Measurements from ENCODE around the gene F8.
"Not testable (repeated sequence)": the region's sequence is repeated elsewhere in the genome, so short reads cannot be mapped to it uniquely, and the experiment has no call there.

The F8 gene

DNA sequence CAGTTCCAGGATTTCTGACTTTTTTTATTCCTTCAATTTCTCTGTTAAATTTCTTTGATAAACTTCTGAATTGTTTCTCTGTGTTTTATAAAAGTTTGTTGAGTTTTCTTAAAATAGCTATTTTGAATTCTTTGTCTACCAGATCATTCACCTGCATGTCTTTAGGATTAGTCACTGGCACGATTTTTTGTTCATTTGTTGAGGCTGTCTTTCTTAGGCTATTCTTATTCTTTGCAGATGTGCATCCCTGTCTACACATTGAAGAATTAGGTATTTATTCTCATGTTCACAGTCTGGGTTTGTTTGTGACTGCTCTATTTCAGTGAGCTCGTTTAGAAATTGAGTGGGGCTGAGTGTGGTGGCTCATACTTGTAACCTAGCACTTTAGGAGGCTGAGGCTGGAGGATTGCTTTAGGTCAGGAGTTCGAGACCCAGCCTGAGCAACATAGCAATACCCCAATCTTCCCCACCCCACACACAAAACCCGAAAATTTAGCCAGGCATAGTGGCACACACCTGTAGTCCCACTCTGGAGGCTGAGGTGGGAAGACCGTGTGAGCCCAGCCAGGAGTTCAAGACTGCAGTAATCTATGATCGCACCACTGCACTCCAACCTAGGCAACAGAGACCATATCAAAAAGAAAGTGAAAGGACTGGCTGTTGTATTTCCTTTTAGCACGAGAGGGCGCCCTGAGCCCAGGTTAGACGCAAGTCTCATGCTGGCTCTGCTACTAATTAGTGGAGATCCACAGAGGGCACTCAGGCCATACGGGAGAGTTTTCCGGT, 42.0 kb downstream of the F8 start:
- peak; percentile 54 for DNase-seq

DNA sequence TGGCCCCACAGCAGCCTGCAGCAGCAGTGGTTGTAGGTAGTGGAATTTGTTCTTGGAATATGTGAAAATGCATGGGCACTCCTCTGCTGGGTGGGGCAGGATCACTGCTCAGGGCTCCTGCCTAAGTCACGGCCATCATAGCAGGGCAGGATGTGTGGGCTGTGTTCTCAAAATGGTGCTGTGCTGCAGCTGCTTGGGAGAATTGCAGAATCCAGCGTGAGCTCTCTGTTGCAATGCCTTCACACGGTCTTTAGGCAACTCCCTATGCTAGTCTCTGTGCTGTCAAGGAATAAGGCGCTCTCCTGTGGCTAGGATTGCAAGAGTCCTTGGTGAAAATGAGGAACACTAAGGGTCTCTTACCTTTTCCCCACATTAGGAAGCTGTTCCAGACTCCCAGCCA, 42.9 kb downstream of the F8 start:
- DNase-seq: no peak

DNA sequence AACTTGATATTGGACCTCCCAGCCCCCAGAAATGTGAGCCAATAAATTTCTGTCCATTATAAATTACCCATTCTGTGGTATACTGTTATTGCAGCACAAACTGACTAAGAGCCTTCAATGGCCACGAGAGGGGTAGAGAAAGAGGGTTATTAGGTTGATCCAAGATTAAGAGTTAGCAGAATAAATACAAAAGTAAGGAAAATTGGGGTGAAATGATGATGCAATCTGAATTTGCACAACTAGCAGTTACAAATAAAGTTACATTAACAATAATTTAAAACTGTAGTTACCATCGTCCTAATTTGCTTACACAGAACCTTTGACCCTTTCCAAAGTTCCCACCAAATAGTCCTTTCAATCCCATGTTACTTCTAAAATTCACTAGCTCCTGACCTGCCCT, 54.2 kb downstream of the F8 start:
- DNase-seq: no peak

DNA sequence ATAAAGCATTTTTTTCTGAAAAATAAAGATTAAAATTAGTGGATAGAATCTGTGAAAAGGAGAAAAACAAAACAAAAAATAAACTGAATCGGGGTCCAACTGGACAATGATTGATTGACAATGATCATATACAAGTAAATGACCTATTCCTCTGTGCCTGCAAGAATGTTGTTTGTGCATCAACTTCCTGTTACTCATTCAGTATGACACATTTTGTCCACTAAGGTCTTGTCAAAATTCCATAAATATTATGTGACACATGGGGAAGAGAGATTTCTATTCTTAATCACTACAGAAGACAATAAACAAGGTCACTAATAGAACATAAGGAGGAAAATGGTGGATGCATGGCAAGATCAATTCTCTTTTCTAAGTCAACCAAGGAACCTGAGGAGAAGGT, 54.9 kb downstream of the F8 start:
- DNase-seq: no peak

DNA sequence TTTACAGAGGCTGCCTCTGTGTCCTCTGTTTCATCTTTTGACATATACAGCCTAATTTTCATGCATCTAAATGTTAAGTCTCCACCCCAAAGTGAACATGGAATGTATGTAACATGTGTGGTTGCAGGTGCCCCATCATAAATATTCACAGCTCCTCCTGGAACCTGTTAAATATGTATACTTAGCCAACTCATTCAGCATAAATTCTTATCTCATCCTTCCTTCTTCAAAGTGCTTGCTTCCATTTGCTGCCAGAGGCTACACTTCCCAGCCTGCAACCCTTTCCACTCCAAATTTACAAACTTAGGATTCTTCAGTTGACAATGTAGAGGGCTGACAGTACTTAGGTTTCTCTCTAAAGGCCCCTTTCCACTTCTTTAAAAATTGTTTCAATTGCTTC, 60.6 kb downstream of the F8 start:
- no peak for DNase-seq

DNA sequence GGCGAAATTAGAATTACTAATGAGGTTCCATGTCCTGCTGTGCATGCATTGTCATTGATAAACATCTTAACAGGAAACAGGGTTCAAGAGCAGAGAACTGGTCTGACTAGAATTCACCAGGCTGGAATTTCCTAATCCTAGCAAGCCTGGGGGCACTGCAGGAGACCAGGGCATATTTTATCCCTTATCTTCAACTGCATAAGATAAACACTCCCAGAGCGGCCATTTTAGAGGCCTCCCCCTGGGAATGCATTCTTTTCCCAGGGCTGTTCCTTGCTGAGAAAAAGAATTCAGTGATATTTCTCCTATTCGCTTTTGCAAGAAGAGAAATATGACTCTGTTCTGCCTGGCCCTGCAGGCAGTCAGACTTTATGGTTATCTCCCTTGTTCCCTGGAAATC, 66.7 kb downstream of the F8 start:
- DNase-seq: not testable (repeated sequence)

DNA sequence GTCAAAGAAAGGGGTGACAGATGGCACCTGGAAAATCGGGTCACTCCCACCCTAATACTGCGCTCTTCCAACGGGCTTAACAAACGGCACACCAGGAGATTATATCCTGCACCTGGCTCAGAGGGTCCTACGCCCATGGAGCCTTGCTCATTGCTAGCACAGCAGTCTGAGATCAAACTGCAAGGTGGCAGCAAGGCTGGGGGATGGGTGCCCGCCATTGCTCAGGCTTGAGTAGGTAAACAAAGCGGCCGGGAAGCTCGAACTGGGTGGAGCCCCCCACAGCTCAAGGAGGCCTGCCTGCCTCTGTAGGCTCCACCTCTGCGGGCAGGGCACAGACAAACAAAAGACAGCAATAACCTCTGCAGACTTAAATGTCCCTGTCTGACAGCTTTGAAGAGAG, 83.3 kb downstream of the F8 start:
- not testable (repeated sequence) for DNase-seq

DNA sequence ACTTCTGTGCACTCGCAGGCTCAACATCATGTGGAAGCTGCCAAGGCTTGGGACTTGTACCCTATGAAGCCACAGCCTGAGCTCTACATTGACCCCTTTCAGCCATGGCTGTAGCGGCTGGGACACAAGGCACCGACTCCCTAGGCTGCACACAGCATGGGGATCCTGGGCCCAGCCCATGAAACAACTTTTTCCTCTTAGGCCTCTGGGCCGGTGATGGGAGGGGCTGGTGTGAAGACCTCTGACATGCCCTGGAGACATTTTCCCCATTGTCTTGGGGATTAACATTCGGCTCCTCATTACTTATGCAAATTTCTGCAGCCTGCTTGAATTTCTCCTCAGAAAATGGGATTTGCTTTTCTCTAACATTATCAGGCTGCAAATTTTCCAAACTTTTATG, 97.8 kb downstream of the F8 start:
- DNase-seq: not testable (repeated sequence)

DNA sequence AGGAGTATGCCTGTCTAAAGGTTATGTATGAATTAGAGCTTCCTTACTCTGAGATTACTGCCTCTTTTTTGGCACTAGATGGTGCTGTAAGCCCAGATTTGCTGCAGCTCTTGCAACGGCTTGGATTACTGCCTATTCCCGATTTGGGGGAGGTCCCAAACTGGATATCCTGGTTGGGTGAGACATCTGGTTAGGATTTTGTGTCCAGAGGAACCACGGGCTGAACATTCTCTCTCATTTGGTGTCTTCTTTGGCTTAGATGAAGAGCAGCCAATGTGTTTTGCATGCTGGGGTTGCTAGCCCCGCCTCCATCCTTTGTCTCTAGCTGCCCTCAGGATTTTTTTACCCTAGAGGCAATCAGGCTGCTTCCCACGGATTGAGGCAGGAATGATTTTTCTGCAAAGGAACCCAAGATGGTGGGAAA, 104.5 kb downstream of the F8 start:
- DNase-seq: no peak

DNA sequence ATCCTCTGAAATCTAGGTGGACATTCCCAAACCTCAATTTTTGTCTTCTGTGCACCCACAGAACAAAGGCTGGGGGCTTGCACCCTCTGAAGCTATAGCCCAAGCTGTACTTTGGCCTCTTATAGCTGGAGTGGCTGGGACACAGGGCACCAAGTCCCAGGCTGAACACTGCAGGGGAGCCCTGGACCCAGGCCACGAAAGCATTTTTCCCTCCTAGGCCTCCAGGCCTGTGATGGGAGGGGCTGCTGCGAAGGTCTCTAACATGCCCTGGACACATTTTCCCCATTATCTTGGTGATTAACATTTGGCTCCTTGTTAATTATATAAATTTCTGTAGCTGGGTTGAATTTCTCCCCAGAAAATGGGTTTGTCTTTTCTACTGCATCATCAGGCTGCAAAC, 108.5 kb downstream of the F8 start:
- DNase-seq: no peak

DNA sequence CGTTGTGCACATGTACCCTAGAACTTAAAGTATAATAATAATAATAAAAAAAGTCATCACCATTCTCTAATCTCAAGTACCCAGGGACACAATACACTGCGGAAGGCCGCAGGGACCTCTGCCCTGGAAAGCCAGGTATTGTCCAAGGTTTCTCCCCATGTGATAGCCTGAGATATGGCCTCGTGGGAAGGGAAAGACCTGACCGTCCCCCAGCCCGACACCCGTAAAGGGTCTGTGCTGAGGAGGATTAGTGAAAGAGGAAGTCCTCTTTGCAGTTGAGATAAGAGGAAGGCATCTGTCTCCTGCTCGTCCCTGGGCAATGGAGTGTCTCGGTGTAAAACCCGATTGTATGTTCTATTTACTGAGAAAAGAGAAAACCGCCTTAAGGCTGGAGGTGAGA, 112.0 kb downstream of the F8 start:
- DNase-seq: not testable (repeated sequence)

DNA sequence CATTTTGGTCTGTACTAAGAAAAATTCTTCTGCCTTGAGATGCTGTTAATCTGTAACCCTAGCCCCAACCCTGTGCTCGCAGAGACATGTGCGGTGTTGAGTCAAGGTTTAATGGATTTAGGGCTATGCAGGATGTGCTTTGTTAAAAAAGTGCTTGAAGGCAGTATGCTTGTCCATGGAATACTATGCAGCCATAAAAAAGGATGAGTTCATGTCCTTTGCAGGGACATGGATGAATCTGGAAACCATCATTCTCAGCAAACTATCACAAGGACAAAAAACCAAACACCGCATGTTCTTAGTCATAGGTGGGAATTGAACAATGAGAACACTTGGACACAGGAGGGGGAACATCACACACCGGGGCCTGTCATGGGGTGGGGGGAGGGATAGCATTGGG, 112.5 kb downstream of the F8 start:
- not testable (repeated sequence) for DNase-seq

DNA sequence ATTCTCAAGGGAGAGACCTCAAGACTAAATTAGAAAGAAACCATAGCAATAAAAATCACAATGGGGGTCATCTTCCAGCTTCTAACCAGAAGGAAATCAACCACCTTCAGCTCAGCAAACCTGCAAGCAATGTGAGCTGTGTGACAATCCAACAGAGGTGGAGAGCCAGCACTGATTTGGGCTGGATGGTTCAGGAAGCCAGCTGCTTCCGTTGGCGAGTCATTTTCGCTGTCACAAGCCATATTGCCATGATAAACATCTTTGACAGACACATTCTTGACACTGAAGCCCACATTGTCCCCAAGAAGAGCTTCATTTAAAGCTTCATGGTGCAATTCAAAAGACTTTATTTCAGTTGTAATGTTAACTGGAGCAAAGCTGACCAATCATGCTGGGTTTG, 113.7 kb downstream of the F8 start:
- DNase-seq: no peak

DNA sequence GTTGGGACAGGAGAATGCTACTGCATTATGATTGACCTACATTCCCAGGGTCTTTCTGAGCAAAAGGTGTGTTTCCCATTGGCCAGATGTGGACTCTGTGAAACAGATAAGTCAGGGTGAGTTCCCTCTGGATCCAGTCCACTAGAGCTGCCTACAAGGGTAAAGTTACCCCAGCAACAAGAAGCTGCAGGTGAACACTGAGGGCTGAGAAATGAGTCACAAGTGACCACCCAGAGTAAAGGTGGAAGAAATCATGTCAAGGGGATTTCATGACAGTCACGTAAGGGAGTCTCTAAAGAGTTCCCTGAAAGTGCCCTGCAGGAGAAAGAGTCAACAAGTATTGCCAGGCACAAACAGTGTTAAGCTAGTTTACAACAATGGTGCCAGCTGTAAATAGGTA, 120.1 kb downstream of the F8 start:
- DNase-seq: no peak

DNA sequence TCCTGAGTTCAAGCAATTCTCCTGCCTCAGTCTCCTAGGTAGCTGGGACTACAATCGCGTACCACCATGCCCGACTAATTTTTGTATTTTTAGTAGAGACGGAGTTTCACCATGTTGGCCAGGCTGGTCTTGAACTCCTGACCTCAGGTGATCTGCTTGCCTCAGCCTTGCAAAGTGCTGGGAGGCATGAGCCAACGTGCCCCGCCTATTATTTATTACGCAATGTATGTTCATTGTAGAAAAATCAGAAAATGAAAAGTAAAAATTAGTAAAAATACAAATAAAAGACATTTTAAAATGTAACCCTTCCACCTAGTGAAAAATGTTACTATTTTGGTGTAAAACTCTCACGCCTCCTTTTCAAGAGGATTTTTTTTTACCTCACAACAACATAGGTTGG, 122.2 kb downstream of the F8 start:
- DNase-seq: no peak

DNA sequence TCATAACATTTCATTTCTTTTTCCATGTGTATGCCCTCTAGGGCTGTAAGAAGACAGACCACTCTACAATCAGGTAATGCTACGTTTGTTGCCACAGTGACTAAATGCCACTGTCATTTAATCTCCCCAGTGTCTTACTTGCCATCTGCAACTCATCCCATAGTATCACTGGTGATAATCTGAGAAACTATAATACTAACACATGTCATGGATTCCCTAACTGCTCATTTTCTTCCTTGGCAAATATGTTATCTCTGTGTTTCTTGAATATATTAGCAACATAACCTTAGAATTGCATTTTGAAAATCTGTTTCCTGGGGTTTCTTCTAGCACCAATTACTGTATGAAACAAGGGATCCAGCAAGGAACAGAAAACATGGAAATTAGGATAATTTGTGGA, 130.2 kb downstream of the F8 start:
- no peak for DNase-seq

DNA sequence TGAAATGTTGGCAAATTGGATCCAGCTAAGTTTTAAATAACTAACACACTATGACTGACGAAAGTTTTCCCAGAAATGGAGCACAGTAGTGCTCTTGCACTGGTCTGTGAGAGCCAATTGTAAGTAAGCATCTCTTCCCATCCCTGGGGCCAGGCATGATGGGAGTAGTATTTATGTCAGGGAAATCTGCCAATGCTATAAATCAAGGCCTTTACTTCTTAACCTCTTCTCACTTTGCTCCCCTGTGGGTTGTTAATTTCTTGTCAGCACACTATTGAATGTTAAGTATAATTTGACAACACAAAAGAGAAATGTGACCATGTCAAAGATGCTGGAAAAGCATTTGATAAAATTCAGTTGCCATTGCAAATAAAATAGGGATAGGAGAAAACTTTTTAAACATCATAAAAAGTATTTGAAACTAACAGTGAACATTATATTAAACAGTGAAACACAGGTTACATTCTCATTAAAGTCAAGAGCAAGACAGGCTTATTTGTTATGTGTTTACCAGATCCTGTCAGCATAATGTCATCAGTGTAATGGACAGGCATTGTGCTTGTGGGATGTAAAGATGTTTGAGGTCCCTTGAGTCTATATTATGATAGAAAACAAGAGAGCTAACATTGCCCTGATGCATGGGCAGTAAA, 131.4 kb downstream of the F8 start:
- peak; percentile 53 for DNase-seq

DNA sequence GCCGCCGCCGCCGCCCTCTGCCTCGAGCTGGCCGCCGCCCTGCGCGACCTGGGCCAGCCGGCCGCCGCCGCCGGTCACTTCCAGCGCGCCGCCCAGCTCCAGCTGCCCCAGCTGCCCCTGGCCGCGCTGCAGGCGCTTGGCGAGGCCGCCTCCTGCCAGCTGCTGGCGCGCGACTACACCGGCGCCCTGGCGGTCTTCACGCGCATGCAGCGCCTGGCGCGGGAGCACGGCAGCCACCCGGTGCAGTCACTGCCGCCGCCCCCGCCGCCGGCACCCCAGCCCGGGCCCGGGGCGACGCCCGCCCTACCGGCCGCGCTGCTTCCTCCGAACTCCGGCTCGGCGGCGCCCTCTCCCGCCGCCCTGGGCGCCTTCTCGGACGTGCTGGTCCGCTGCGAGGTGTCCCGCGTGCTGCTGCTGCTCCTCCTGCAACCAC, 135.7 kb downstream of the F8 start:
- DNase-seq: not testable (repeated sequence)

DNA sequence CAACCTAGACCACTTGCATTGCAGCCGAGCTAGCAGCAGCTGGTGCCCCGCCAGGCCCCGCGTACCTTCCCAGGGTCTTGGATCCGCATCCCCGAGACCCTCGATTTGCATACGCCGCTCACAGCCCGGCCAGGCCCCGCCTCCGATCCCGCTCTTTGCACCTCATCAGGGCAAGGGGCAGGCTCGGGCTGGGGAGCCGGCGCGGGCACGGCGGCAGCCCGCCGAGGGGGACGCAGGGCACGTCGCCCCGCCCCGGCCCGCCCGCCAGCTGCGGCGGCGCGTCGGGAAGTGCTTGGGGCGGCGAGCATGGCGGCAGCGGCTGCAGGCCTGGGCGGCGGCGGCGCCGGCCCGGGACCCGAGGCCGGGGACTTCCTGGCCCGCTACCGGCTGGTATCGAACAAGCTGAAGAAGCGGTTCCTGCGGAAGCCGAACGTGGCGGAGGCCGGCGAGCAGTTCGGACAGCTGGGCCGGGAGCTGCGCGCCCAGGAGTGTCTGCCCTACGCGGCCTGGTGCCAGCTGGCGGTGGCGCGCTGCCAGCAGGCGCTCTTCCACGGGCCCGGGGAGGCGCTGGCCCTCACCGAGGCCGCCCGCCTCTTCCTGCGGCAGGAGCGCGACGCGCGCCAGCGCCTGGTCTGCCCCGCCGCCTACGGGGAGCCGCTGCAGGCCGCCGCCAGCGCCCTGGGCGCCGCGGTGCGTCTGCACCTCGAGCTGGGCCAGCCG, 136.3 kb downstream of the F8 start, which contains the start of gene F8A1:
Gene F8A1 (plus strand): TSS at position 287 of the 720 bp plus-strand sequence. CDS start 20 bp downstream, at position 307.
- not testable (repeated sequence) for DNase-seq

DNA sequence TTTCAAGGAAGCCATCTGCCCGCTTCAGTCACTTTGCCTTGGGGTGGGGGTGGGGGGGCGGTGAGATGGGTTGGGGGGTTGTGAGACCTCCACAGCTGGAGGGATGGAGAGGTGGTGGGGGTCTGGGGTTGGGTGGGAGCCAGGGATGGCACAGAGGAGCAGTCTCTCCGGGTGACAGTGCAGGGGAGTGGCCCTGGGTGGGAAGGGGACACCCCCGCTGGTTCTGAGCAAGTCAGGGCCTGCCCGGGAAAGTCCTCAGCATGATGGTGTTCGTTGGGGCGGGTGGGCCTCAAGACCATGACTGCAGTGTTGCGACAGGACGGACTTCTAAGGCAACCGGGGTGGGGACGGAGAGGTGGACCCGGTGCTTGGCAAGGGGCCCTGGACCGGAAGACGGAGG, 137.0 kb downstream of the F8 start:
- not testable (repeated sequence) for DNase-seq

DNA sequence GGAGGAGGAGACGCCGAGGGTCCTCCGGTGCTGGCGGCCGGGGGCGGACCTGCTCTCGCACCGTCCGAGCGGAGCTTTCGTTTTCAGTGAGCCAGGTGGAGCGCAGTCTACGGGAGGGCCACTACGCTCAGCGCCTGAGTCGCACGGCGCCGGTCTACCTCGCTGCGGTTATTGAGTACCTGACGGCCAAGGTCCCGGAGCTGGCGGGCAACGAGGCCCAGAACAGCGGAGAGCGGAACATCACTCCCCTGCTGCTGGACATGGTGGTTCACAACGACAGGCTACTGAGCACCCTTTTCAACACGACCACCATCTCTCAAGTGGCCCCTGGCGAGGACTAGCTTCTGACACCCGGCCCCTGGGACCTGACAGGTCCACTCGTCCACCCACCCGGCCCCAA, 137.5 kb downstream of the F8 start:
- DNase-seq: not testable (repeated sequence)

DNA sequence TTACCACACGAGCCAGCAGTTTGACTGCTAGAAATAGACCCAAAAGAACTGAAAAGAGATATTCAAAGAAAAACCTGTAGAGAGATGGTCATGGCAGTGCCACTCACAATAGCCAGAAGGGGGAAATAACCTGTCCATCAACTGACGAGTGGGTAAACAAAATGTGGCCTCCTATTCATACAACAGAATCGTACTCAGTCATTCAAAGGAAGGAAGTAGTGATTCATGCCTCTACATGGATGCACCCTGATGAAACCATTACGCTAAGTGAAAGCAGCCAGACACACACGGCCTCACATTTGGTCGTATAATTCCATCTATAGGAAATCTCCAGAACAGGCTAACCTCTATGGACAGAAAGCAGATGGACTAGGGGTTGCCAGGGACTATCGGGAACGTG, 138.5 kb downstream of the F8 start:
- not testable (repeated sequence) for DNase-seq

DNA sequence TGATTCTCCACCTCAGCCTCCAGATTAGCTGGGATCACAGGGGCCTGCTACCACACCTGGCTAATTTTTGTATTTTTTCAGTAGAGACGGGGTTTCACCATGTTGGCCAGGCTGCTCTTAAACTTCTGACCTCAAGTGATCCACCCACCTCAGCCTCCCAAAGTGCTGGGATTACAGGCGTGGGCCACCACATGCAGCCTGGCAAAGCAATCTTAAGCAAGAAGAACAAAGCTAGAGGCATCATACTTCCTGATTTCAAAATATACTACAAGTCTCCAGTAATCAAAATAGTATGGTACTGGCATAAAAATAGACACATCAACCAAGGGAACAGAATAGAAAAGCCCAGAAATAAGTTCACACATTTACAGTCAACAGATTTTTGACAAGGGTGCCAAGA, 149.2 kb downstream of the F8 start:
- DNase-seq: no peak

DNA sequence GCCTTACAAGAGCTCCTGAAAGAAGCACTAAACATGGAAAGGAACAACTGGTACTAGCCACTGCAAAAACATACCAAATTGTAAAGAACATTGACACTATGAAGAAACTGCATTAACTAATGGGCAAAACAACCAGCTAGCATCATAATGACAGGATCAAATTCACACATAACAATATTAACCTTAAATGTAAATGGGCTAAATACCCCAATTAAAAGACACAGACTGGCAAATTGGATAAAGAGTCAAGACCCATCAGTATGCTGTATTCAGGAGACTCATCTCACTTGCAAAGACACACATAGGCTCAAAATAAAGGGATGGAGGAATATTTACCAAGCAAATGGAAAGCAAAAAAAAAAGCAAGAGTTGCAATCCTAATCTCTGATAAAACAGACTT, 154.0 kb downstream of the F8 start:
- DNase-seq: not testable (repeated sequence)
